CD1c-positive myeloid dendritic cell (primary cell): Measurements from ENCODE around the gene ZRANB1.
"Not testable (repeated sequence)": the region's sequence is repeated elsewhere in the genome, so short reads cannot be mapped to it uniquely, and the experiment has no call there.

Experiments used
- DNase-seq: peaks from one replicate; pipeline ENCODE4 v3.0.0-alpha.2; 2016; ENCODE audit errors: extremely low spot score

ZRANB1 gene

DNA sequence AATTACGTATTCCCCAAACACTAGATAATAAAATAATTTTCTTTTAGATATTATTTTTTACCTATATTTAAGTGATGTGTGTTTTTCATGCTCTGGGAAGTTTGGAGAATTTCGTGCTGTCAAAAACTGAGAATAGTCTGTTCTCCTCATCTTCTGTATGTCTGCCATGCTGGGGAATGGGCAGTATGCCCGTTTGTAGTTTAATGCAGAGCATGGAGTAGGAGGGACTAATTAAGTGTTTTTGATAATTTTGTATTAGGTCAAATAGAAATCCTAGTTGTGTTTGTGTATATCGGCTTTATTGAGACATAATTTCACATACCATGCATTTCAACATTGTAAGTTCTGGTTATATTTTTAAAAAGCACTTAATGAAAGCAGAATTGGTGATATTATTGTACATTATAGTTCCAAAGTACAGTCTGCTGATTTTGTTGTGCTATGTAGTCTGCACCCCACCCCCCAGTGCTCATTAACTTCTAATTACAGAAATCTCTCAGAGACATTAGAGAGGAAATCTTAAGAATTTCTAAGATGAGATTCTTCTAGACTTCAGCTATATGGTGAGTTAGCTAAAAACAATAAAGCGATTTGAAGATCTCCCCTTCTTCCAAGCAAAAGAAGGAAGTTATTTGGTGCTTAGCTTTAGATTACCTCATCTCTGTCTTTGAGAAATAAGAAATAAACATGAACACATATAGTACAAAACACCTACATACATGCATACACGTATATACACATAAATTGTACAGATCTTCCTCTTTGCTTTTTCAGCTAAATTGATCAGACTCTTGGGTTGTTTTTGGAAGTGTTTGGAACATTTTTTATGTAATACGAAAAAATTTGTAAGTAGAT lies 22.2 kb downstream of the ZRANB1 start:
- peak; percentile 25 for DNase-seq

DNA sequence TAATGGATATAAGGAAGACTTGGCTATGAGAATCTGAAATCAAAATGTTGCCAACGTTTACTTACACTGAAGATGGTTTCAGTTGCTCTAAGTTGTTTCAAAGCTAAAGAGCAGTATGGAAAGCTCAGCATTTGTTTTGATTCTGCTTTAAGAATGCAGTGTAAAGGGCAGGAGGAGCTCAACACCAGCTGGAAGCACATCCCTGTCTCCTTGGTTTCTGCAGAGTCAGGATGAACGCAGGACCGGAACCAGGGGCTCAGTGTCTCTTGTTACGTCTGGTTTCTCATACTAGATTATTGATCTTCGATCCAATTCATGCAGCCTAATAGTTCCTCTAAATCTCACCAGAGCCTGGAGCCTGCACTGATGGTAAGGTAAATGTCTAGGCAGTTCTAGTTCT lies 24.1 kb downstream of the ZRANB1 start:
- no peak for DNase-seq

DNA sequence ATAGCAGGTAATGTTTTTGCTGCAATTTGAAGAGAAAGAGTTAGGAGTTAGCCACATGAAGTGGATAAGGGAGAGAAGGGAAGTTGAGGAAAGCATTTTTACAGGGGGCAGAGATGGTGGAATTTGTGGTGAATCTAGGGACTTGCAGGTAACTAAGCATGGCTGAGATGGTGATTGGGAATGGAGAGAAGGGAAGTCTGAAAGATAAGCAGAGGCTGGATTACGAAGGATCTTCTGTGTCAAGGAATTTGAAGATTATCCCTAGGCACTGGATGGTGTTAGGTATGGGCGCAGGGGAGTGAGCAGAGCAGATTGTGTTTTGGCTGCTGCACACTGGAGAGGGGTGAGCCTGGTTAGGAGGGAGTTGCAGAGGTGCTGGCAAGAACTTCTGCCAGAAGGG lies 25.3 kb downstream of the ZRANB1 start:
- DNase-seq, result no peak

DNA sequence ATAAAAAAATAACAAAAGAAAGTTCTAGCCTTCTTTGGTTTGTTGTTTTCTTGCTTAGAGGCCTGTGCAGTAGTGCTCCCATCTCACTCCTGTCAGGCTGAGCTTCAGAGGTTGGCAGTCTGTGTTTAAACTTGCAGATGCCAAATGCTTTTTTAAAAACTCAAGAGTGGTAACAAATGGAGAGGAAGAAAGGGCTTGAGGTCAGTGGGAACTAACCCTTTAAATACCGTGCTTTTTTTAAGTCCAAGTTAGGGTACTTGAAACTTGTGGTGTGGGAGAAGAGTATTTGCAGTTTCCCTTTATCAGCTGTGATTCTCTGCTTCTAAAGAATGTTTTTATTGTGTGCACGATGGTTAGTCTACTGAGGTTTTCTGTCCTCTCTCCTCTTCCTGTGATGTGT lies 29.4 kb downstream of the ZRANB1 start:
- DNase-seq, result no peak

DNA sequence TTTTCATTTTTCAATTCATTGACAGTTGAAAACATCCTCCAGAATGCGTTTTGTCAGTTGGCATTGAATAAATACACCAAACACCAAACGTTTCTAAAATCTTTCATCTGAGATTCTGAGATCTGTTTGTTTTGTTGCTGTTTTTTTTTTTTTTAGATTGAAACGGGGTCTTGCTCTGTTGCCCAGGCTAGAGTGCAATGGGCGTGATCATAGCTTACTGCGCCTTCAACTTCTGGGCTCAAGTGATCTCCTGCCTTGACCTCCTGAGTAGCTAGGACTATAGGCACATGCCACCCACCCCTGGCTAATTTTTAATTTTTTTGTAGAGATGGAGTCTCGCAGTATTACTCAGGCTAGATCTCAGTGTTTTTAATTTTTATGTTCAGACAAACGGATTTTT lies 30.7 kb downstream of the ZRANB1 start:
- no peak for DNase-seq

DNA sequence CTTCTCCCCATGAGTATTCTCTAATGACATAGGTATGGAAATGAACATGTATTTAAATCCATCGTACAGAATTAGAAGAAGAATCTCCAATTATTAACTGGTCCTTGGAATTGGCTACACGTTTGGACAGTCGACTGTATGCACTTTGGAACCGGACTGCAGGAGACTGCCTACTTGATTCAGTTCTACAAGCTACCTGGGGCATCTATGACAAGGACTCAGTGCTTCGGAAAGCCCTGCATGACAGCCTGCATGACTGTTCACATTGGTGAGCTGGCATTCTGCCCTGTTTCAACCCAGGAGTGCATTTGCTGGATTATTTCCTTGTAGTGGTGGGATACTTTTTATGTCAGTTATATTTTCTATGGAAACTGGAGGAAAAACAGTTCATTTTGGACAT lies 32.2 kb downstream of the ZRANB1 start:
- no peak for DNase-seq

DNA sequence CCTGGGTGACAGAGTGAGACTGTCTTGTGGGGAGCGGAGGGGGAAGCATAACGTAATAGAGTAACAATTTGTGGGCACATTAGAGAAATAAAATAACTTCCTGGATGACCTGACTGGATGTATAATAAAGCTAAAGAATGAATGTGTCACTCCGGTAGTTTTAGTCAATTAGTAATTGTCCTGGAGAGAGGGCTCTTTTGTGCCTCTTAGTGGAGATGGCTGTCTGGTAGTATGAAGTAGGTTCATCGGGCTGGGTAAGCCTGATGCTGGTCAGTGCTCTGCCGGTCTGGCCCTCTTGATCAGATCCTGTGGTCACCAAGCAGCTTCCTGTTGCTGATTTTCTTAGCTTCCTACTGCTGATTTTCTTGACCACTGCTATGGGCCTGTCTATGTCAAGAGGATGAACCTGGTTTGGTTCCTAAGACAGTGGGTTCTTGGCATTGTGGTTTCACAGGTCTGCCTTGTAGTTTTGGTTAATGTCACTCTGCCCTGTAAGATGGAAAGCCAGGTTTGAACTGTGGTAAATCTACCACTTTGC lies 34.1 kb downstream of the ZRANB1 start:
- no peak for DNase-seq

DNA sequence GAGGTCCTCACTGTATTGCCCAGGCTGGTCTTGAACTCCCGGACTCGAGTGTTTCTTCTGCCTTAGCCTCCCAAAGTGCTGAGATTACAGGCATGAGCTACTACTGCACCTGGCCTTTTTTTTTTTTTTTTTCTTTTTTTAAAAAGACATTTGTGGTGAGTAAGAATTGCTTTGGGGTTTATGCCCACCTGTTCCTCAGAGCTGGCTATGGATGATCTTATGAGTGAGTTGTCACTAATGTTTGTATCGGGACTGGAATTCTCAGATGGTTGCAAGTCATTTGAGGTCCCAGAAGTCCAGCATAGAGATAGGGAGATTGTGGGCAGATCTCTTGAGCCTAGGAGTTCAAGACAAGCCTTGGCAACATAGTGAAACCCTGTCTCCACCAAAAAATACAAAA lies 35.2 kb downstream of the ZRANB1 start:
- DNase-seq, result no peak

DNA sequence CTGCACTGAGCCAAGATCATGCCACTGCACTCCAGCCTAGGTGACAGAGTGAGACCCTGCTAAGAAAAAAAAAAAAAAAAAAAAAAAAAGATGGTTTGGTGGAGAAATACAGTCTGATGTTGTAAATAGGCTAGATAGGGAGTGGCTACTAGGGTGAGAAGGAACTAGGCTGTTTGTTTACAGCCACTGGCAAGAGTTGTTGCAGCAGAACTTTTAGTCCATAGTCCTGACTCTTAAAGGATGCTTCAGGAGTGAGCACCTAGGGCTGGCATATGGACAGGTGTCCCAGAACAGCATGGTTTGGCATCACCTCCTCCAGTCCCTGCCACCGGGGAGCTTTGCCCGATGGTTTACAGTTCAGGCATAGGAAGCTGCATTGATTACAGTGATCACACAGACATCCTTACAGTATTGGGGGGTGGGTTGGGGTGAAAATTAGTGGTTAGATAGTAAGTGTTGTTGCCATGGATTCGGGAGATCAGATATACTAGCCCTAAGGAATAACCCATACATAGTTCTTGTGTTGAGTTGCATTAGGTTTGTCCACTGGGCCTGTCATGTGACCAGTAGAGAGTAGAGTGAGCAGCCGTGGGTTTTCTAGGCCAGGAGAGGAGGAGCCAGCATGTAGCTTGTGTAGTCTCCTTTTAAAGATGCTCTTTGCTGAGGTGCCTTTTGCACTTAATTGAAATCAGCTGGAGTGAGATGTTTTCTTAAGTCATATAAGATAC lies 35.9 kb downstream of the ZRANB1 start:
- DNase-seq, result no peak

DNA sequence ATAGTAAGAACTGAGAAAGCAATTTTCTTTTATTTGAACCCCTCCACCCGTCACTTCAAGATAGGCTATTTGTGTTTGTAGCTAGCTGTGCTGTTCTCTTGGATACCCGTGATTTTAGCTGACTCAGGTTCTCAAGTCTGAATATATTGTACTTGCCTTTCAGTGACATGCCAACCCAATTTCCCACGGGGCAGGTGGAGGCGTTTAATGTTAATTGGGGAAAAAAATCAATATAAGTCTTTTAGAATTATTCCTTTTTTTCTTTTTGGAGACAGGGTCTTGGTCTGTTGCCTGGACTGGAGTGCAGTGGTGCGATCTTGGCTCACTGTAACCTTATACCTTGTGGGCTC lies 36.4 kb downstream of the ZRANB1 start:
- DNase-seq, result no peak

DNA sequence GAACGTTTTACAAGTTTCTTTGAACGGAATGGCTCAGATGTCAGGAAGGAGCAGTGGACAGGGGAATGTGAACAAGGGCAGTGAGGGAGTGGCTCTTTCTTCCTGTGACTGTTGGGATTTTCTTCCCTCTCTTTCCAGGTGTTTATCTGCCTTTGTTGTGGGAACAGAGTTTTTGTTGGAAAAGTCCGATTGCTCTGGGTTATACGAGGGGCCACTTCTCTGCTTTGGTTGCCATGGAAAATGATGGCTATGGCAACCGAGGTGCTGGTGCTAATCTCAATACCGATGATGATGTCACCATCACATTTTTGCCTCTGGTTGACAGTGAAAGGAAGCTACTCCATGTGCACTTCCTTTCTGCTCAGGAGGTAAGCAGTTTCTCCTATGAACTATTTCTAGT lies 41.4 kb downstream of the ZRANB1 start:
- peak; percentile 13 for DNase-seq

DNA sequence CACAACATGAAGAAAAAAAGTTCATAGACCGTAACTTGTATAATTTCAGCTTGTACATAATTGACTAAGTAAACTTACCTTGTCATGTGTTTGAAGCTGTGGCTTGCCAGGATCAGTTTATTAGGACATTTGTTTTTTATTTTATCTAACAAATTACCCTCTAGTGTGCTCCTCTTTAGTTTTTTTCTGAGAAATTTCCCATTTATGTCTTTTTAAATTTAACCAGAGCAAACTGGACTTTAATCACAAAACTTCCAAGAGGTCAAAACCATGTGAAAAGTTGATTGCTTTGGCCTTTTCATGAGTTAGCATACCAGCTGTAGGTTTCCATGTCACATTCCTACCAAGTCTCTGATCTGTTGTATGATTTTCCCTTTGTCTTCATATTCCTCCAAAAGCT lies 42.5 kb downstream of the ZRANB1 start:
- no peak for DNase-seq

DNA sequence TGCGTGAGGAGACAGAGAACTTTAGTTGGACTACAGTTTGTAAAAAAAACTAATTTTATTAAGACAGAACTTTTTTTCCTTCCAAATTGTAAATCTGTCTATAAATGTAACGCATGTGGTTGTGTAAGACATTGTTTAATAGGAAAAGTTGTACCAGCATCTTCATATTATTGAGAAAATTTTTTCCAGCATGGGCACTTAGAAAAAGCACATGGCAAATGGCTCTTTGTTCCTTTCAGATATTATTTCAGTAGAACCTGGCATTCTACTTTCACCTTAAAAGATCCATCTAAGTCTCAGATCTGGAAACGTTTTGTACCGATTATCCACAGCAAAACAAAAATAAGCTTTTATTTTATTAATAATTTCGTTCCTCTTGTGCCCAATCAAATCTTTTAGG lies 43.2 kb downstream of the ZRANB1 start:
- DNase-seq, result no peak

DNA sequence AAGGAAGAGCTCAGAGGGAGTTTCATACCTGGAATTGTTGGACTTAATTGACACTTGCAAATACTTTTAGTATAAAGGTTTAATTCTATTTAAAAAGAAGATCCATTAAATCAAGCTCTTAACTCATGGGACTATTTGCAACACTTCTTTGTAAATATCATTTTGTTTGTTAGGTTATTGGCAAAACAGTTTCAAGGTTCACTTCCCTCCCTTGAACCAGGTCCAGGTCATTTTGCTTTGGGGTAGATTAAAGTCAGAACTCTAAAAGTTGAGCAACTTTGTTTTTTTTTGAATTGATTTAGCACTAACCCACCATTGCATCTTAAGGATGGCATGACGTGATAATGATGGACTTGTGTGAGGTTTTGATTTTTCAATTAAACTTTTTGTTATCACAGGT lies 45.9 kb downstream of the ZRANB1 start:
- no peak for DNase-seq

DNA sequence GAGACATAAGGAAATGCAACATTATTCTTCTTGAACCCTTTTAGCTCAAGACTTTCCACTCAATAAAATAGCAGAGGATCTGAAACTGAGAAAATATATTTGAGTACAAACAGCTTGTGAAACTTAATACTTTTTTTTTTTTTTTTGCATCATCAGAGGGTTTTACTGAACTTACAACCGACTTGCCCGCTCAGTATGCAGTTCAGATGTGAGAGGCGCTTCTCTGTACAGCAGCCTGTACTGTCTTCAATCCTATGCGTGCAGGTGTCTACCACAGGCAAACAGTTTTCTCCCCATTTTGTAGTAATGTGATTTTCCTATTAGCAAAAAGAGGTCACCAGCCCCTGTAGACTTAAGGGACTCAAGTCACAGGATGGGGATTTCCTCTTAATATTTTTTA lies 46.8 kb downstream of the ZRANB1 start:
- DNase-seq, result not testable (repeated sequence)

DNA sequence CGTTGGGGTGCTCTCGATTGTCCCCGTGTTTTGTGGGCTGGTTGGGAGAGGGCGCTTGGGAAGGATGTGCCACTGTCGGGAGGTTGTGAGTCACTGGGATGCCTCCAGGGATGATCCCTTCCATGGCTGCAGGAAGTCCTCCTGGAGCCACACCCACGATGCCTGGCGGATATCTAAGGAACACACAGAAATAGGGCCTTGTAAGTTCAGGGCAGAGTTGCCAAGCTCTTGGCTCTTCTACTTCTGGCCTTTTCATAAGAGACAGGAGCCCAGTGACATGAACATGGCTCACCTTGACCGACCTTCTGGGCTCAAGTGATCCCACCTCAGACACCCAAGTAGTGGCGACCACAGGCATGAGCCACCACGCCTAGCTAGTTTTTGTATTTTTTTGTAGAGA lies 47.6 kb downstream of the ZRANB1 start:
- no peak for DNase-seq

DNA sequence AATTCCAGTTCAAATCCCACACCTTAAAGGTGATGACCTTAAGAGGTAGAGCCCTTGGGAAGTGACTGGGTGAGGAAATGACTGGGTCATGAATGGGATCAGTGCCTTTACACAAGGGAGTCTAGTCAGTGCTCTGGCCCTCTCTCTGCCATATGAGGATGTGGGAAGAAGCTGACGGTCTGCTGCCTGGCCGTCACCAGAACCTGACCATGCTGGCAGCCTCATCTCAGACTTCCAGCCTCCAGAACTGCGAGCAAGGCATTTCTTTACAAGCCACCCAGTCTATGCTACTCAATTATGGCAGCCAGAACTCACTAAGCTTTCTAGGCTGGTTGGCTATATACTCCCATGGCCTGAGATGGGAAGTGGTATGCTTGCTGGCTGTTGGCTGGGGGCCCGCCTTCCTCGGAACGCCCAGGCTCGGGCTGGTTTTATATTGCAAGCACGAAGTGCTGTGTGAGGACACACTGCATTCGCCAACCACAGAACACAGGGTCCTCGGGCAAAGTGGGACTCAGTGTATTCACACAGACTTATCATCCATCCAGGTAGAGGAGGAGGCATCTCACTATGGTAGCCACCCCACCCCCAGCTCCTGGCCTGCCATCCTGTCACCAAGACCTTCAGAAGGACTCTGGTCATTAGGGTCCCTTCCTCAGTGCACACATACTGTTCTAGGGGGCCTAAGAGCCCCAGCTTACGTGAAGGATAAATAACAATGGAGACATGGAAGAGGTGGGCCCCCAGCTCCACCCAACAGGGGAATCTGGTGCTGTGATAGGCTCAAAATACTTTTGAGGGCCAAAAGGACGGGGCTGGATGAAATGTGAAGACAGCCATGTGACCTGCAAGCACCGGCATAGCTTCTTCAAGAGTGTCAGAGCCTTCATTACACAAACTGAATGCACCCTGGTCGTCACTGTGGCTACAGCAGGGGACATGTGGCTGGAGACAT lies 49.0 kb downstream of the ZRANB1 start:
- DNase-seq, result no peak

DNA sequence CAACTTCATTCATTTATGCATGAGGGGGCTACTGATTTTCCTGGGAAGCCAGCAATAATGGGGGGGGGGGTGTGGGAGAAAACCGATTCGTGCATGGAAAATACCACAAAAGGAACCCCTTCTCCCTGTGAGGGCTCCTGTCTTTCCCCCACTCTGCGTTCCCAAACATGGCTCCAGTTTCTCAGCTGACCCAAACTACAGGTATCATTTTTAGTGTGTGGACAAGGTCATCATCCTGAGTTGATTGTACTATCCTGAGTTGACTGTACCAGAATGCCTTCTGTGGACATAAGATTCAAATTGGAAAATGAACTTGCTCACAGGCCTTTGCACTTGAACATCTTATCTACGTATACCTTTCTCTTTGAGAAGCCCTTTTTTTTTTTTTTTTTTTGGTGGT lies 49.9 kb downstream of the ZRANB1 start:
- no peak for DNase-seq

DNA sequence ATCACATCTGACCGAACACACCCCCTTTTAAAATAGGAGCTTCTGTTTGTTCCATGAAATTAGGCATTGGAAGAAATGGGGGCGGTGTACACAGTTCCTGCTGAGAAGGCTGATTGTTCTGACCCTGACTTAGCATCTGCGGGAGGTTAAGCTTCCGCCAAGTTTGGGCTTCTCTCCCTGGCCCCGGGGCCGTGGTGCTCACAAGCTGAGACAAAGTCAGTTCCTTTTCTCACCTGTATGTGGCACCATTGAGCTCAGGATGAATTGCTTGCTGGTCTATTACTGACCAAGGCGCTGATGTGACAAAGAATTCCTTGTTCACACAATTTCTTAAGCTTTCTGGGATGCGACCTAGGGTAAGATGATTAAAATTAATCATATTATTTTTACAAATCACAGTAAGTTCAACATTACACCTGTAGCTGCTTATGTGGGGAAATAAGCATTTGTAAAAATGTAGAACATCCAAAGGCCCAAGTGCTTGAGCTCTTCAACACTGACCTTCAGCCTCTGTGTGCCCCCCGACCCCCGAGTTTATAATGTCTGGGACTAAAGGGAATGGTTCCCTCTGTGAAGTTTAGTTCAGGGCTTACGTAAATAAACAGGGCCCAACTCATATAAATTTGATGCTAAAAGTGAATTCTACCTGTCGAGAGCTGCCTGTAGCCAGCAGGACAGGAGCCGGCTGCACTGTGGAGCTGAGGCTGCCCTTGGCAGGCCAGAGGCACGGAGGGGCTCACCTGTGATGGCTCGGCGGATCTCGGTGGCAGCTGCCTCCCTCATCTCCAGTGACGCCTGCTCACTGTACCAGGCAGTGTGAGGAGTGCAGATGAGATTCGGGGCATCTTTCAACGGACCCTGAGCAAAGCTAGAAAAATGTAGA lies 50.8 kb downstream of the ZRANB1 start:
- DNase-seq, result peak; percentile 38

DNA sequence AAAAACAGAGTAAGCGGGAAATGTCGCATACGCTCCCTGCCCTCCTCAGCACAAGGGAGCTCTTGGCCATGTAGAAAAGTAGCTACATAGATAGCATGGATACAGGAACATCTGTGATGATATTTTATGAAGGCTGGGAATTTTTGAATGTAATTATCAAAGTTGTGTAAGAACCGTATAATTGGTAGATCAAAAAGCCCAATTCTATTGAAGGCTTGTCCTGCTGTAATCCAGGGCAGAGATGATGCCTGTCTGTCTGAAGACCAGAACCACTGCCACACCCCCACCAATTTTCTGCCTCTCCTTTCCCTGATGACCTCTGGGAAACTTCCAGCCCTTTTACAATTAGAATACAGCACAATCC lies 51.4 kb downstream of the ZRANB1 start:
- no peak for DNase-seq
